Neutrophil (primary cell): ENCODE results near the gene CPNE4.
A peak's percentile ranks its signal among the peaks of the same experiment; 100 is the strongest.

Source experiments
- H3K27ac ChIP-seq: fragments of 200-600 bp; sonication (generic); 2 replicates; pipeline ENCODE4 v1.5.1; 2016; ENCODE audit warnings: mild to moderate bottlenecking, moderate library complexity
- H3K27me3 ChIP-seq: fragments of 200-600 bp; sonication (generic); 2 replicates; pipeline ENCODE4 v1.6.0; 2016; ENCODE audit warnings: mild to moderate bottlenecking
- H3K36me3 ChIP-seq: fragments of 200-600 bp; sonication (generic); 2 replicates; pipeline ENCODE4 v1.5.1; 2017
- H3K4me1 ChIP-seq, 2 experiments: fragments of 200-600 bp in 1 of 2; sonication (generic) in 1 of 2; 1 replicate in 1 of 2; 2 replicates in 1 of 2; pipeline versions ENCODE4 v1.5.1 to v1.6.1; 2013 to 2016; ENCODE audit warnings: low read depth in 1 of 2, low read length in 1 of 2, mild to moderate bottlenecking in 1 of 2, moderate library complexity in 1 of 2; ENCODE audit not compliant: control insufficient read depth in 1 of 2, insufficient read depth in 1 of 2
- H3K4me3 ChIP-seq, 2 experiments: fragments of 200-600 bp in 1 of 2; sonication (generic) in 1 of 2; 1 replicate in 1 of 2; 2 replicates in 1 of 2; pipeline ENCODE4 v1.5.1; 2013 to 2016; ENCODE audit warnings: low read depth in 1 of 2, low read length in 1 of 2, mild to moderate bottlenecking in 1 of 2, moderate library complexity in 1 of 2
- H3K9me3 ChIP-seq: fragments of 200-600 bp; sonication (generic); 2 replicates; pipeline ENCODE4 v1.5.1; 2016
- TF ChIP-seq, protein P1 (sequence below): fragments of 200-600 bp; sonication (generic); IDR thresholded peaks from 2 replicates; pipeline ENCODE4 v1.5.1; 2016; ENCODE audit warnings: antibody characterized with exemption

CPNE4 gene

DNA sequence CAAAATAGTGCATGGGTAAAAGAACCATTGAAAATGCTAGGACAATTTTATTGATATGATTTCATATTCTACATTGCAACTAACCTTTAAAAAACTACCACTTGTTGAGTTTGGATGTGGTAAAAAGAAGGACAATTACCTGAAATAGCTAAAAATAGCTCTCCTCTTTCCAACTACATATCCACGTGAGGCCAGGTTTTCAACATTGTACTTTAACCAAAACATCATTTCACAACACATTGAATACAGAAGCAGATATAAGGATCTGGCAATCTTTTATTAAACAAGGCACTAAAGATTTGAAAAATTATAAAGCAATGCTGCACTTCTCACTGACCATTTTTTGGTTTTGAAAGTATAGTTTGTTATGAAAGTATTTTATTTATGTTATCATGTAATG is 504.0 kb downstream of the CPNE4 start:
- TF ChIP-seq, protein P1, sequence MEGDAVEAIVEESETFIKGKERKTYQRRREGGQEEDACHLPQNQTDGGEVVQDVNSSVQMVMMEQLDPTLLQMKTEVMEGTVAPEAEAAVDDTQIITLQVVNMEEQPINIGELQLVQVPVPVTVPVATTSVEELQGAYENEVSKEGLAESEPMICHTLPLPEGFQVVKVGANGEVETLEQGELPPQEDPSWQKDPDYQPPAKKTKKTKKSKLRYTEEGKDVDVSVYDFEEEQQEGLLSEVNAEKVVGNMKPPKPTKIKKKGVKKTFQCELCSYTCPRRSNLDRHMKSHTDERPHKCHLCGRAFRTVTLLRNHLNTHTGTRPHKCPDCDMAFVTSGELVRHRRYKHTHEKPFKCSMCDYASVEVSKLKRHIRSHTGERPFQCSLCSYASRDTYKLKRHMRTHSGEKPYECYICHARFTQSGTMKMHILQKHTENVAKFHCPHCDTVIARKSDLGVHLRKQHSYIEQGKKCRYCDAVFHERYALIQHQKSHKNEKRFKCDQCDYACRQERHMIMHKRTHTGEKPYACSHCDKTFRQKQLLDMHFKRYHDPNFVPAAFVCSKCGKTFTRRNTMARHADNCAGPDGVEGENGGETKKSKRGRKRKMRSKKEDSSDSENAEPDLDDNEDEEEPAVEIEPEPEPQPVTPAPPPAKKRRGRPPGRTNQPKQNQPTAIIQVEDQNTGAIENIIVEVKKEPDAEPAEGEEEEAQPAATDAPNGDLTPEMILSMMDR = no peak
- Histone ChIP-seq H3K27ac (no peak overlapping the region), H3K27me3 (peaks cover 47% of the 10 kb centered on the region), H3K4me3 (no peak overlapping the region), H3K4me1 (no peaks in the 10 kb centered on the region), H3K36me3 (no peaks in the 10 kb centered on the region), H3K9me3 (no peaks in the 10 kb centered on the region)

DNA sequence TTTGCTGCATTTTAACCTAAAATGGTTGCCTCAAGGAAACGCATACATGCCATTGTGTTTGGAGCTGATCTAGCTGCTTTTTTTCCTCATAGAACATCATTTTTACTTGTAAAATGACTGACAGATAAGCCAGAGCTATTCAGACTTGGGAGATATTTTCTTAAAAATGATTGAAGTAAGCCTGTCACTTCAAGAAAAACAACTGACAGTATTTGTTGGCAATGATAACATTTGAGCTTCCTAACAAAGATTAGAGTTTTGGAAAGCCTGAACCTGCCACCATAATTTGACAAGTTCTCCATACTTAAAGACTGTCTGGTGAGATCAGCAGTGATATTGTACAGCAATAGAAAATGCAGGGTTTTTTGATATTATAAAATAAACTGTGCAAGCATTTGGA is 504.4 kb downstream of the CPNE4 start:
- H3K4me3 ChIP-seq = no peak overlapping the region
- H3K4me1 ChIP-seq = no peaks in the 10 kb centered on the region
- H3K36me3 ChIP-seq = no peaks in the 10 kb centered on the region
- TF ChIP-seq, protein P1 = no peak
- H3K27ac ChIP-seq = no peak overlapping the region
- peaks cover 52% of the 10 kb centered on the region for H3K27me3 ChIP-seq
- no peaks in the 10 kb centered on the region for H3K9me3 ChIP-seq

DNA sequence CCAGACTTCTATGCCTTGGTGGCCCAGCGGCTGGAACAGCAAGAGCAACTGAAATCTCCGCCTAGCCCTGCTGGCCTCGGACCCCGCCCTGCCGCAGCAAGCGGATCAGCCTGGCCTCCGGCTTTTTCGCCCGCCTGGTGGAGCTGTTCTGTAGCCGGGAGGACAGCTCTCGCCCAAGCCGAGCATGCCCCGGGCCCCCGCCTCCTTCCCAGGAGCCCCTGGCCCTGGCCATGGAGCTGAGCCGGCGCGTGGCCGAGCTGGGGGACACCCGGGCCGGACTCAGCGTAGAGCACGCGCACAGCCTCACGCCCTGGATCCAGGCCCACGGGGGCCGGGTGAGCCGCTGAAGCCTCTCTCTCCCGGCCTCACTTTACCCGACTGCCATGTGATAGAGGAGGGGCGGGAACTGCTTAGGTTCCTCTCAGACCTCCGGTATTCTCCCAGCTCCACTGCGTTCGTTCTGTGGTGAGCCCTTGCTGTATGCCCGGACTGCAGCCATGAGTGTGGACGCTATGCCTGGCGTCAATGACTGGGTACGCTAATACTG is 507.9 kb downstream of the CPNE4 start:
- Histone ChIP-seq H3K4me3 (no peak overlapping the region), H3K4me1 (no peaks in the 10 kb centered on the region), H3K27ac (no peak overlapping the region), H3K36me3 (no peaks in the 10 kb centered on the region), H3K27me3 (peaks cover 79% of the 10 kb centered on the region), H3K9me3 (no peaks in the 10 kb centered on the region)
- TF ChIP-seq, protein P1 = no peak

DNA sequence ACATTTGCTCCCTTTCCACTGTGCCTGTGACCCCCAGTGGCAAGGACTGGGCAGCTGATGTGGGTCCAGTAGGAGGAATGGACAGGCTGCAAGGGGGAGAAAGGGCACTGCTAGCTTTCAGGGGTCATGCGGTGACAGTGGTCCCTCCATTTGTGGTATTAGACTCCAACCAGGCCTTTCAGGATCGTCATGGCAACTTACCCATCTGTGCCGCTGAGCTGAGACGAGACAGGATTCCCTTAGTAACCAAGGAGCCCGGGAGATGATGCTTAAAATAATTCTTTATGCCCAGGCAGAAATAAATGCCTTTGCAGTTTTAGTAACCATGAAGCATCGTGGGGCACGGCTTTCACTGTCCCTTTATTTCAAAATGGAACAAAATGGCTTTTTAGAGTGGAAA is 516.1 kb downstream of the CPNE4 start:
- Histone ChIP-seq H3K4me1 (no peaks in the 10 kb centered on the region), H3K27me3 (peaks cover 18% of the 10 kb centered on the region), H3K36me3 (no peaks in the 10 kb centered on the region), H3K4me3 (no peak overlapping the region), H3K9me3 (no peaks in the 10 kb centered on the region), H3K27ac (no peak overlapping the region)
- TF ChIP-seq, protein P1 = no peak

DNA sequence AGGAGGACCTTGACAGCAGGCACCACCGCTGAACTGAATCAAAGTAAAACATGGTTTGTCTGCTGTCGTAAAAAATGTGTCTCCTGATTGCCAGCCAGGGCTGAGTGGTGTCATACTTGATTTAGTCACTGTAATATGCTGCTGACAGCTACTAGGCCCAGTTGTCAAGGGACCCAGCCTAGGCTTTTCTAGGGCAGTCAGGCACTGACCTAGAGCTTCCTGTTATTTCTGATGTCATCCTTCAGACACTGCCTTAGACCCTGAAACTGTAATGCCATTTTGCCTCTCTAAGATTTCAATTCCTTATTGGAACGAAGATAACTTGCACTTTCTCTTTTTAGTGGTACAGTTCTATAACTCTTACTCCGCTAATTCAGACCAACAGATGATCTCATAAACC is 529.4 kb downstream of the CPNE4 start:
- H3K4me1 ChIP-seq = peaks cover 13 to 16% of the 10 kb centered on the region in 2 experiments
- H3K9me3 ChIP-seq = no peaks in the 10 kb centered on the region
- H3K27me3 ChIP-seq = peaks cover 4% of the 10 kb centered on the region
- no peaks in the 10 kb centered on the region for H3K36me3 ChIP-seq
- no peak overlapping the region for H3K27ac ChIP-seq
- no peak overlapping the region for H3K4me3 ChIP-seq
- TF ChIP-seq, protein P1 = no peak

DNA sequence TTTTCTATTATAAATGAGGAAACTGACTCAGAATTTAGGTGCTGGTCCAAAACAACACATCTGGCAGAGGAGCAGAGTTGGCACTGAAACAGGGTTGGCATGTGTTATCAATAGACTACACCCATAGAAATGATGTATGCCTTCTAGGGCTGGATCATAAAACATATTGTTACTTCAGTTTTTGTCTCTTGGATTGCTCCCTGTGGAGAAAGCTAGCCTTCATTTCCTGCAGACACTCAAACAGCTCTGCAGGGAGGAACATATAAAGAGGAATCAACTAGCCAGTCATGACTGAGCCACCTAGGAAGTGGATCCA is 531.5 kb downstream of the CPNE4 start:
- Histone ChIP-seq H3K4me1 (peaks cover 13 to 16% of the 10 kb centered on the region in 2 experiments), H3K4me3 (peak overlapping the region; percentile 63 to 72), H3K27me3 (peaks cover 4% of the 10 kb centered on the region), H3K36me3 (no peaks in the 10 kb centered on the region), H3K9me3 (no peaks in the 10 kb centered on the region), H3K27ac (peak overlapping the region; percentile 43)
- TF ChIP-seq, protein P1 = no peak
